PFSK-1 (cell line): ENCODE results near the gene RUBCN.

Experiments used
- FOXP2 ChIP-seq: optimal IDR thresholded peaks from 2 replicates; pipeline ENCODE3; 2011; ENCODE audit warnings: borderline replicate concordance, control low read depth, inconsistent platforms; ENCODE audit not compliant: insufficient read depth; ENCODE audit errors: extremely low read length, extremely low read depth
- POLR2AphosphoS5 ChIP-seq: IDR thresholded peaks from 2 replicates; pipeline ENCODE4 v1.6.1; 2012; ENCODE audit warnings: low read depth, mild to moderate bottlenecking, control low read depth, low read length, moderate library complexity
- REST ChIP-seq, 2 experiments: IDR thresholded peaks; 2 replicates each; pipeline versions ENCODE4 v1.6.1 to v1.8.0; 2011 to 2012; ENCODE audit warnings: low read depth in 2 of 2, low read length in 2 of 2, control low read depth in 1 of 2, inconsistent platforms in 1 of 2, mild to moderate bottlenecking in 1 of 2, moderate library complexity in 1 of 2; ENCODE audit not compliant: insufficient read depth in 1 of 2
- SIN3A ChIP-seq: IDR thresholded peaks from 2 replicates; pipeline ENCODE4 v1.6.1; 2012; ENCODE audit warnings: mild to moderate bottlenecking, low read length, moderate library complexity, borderline replicate concordance; ENCODE audit not compliant: insufficient read depth
- TAF1 ChIP-seq: IDR thresholded peaks from 2 replicates; pipeline ENCODE4 v1.6.1; 2012; ENCODE audit warnings: low read length, control low read depth, borderline replicate concordance; ENCODE audit not compliant: insufficient read depth

The RUBCN gene

GRCh38 chr3:197750858-197751737 lies 14.4 kb upstream of the RUBCN start:
- no peak for TF ChIP-seq SIN3A
- no peak for TF ChIP-seq REST (IDR thresholded peaks at IDR 0.05; ENCODE audit: insufficient read depth in 1 of 2, low read depth in 2 of 2, low read length in 2 of 2)
- no peak for TF ChIP-seq POLR2AphosphoS5

- TF ChIP-seq SIN3A (0 out of 2 replicates have a peak, but pooled peaks have one; percentile 22), POLR2AphosphoS5 (no peak)
Observed at GRCh38 chr3:197750396-197750831, 13.7 kb upstream of the RUBCN start.

GRCh38 chr3:197749601-197750395 lies 13.1 kb upstream of the RUBCN start, which contains the start of gene FYTTD1:
FYTTD1 (plus strand) TSS chr3:197749883; CDS start chr3:197749972, 89 bp downstream.
- TF ChIP-seq FOXP2 (no peak), POLR2AphosphoS5 (peak; percentile 65), REST (IDR thresholded peaks at IDR 0.05; ENCODE audit: insufficient read depth in 1 of 2, low read depth in 2 of 2, low read length in 2 of 2) (peak in 1 of 2 experiments; percentile 33; a peak in 1 of 4 replicates)

- no peak for TF ChIP-seq POLR2AphosphoS5
- no peak for TF ChIP-seq TAF1
- no peak for TF ChIP-seq REST (IDR thresholded peaks at IDR 0.05; ENCODE audit: insufficient read depth in 1 of 2, low read depth in 2 of 2, low read length in 2 of 2)
- no peak for TF ChIP-seq FOXP2
- no peak for TF ChIP-seq SIN3A
Observed at GRCh38 chr3:197749315-197749600, 12.6 kb upstream of the RUBCN start.

GRCh38 chr3:197748597-197749314 lies 12.1 kb upstream of the RUBCN start:
- TF ChIP-seq REST (IDR thresholded peaks at IDR 0.05; ENCODE audit: insufficient read depth in 1 of 2, low read depth in 2 of 2, low read length in 2 of 2) (no peak), POLR2AphosphoS5 (no peak), SIN3A (no peak), FOXP2 (no peak), TAF1 (no peak)
